Measurements from ENCODE around the gene RPE.

RPE gene

DNA sequence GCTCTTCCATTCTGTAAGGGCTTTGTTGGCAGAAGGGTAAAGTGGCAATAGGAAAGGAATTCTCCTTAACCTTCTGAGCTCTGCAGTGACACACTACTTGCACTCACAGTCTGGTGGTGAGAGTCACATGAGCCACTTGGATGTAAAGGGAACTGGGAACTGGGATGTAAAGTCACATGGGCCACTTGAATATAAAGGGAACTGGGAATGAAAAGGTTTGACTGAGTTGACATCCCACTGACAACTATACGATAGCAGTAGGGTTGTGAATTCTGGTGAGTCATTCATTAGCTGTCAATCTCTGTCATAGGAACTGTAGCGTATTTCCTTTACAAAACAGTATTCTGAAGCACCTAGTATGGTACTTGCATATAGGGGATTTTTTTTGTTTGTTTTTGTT lies 5.5 kb downstream of the RPE start (continued):
- TF ChIP-seq ZNF692 (tag by site-specific recombination; IDR thresholded peaks at IDR 0.05) = no peak

DNA sequence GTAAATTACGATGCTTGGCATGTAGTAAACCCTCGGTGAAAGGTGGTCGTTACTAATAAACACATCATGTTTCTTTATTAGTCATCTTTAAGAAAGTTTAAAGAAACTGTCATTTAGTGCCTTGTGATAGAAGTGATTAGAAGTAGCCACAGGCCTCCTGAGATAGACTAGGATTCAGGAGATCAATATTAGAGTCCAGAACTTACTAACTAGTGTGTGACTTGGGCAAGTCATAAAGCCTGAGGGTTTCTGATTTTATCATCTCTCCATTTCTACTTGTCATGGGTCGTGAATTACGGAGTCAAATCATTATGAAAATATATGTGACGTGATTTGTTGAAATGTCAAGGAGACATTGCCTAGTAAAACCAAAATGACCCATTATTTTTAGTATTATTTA lies 6.7 kb downstream of the RPE start:
- 0 out of 2 replicates have a peak, but pooled peaks cover 4% of the 10 kb centered on the region for H3K4me1 ChIP-seq (ENCODE audit: control insufficient read depth, insufficient read depth, low read length)
- POLR2A ChIA-PET = no interaction called here
- no peak overlapping the region for H3K27ac ChIP-seq (ENCODE audit: extremely low read depth, low read depth, low read length)
- H3K36me3 ChIP-seq (ENCODE audit: control insufficient read depth in 2 of 2, insufficient read depth in 1 of 2, low read length in 2 of 2) = peaks cover 34 to 88% of the 10 kb centered on the region in 2 experiments
- no peaks in the 10 kb centered on the region for H3K9me3 ChIP-seq (ENCODE audit: control insufficient read depth, insufficient read depth, low read depth, low read length)
- H3K4me3 ChIP-seq (ENCODE audit: low read depth, low read length) = no peak overlapping the region
- CTCF ChIA-PET = no interaction called here
- TF ChIP-seq, protein P1, sequence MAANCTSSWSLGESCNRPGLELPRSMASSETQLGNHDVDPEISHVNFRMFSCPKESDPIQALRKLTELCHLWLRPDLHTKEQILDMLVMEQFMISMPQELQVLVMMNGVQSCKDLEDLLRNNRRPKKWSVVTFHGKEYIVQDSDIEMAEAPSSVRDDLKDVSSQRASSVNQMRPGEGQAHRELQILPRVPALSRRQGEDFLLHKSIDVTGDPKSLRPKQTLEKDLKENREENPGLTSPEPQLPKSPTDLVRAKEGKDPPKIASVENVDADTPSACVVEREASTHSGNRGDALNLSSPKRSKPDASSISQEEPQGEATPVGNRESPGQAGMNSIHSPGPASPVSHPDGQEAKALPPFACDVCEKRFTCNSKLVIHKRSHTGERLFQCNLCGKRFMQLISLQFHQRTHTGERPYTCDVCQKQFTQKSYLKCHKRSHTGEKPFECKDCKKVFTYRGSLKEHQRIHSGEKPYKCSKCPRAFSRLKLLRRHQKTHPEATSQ (tag by site-specific recombination; IDR thresholded peaks at IDR 0.05) = no peak
- TF ChIP-seq ZNF449 (tag by site-specific recombination; IDR thresholded peaks at IDR 0.05) = no peak
- no peak for TF ChIP-seq ZNF10 (tag by site-specific recombination; IDR thresholded peaks at IDR 0.05)
- no peak for TF ChIP-seq EGR2 (tag by site-specific recombination; IDR thresholded peaks at IDR 0.05; ENCODE audit: low read depth)
- TF ChIP-seq, protein P2, sequence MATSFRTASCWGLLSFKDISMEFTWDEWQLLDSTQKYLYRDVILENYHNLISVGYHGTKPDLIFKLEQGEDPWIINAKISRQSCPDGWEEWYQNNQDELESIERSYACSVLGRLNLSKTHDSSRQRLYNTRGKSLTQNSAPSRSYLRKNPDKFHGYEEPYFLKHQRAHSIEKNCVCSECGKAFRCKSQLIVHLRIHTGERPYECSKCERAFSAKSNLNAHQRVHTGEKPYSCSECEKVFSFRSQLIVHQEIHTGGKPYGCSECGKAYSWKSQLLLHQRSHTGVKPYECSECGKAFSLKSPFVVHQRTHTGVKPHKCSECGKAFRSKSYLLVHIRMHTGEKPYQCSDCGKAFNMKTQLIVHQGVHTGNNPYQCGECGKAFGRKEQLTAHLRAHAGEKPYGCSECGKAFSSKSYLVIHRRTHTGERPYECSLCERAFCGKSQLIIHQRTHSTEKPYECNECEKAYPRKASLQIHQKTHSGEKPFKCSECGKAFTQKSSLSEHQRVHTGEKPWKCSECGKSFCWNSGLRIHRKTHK (tag by site-specific recombination; IDR thresholded peaks at IDR 0.05) = no peak

- H3K27ac ChIP-seq (ENCODE audit: extremely low read depth, low read depth, low read length) = peak overlapping the region; percentile 12; the same call in 1 of the 2 replicates
- 0 out of 2 replicates have a peak, but pooled peaks cover 3% of the 10 kb centered on the region for H3K4me1 ChIP-seq (ENCODE audit: control insufficient read depth, insufficient read depth, low read length)
- H3K4me3 ChIP-seq (ENCODE audit: low read depth, low read length) = no peak overlapping the region
- peaks cover 37 to 86% of the 10 kb centered on the region in 2 experiments for H3K36me3 ChIP-seq (ENCODE audit: control insufficient read depth in 2 of 2, insufficient read depth in 1 of 2, low read length in 2 of 2)
- no peaks in the 10 kb centered on the region for H3K9me3 ChIP-seq (ENCODE audit: control insufficient read depth, insufficient read depth, low read depth, low read length)
- ChIA-PET POLR2A (no interaction called here), CTCF (interaction anchor here (0.8 to 1.5 kb wide), 2 partner anchors 34 to 189 kb away, joined by 3 to 6 read pairs; no protein-coding TSS in a partner anchor)
- TF ChIP-seq, protein P3, sequence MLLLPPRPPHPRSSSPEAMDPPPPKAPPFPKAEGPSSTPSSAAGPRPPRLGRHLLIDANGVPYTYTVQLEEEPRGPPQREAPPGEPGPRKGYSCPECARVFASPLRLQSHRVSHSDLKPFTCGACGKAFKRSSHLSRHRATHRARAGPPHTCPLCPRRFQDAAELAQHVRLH (tag by site-specific recombination; IDR thresholded peaks at IDR 0.05) = 0 out of 2 replicates have a peak, but pooled peaks have one; percentile 42
- TF ChIP-seq ZIC2 (tag by site-specific recombination; IDR thresholded peaks at IDR 0.05) (no peak), SP7 (tag by site-specific recombination; IDR thresholded peaks at IDR 0.05) (peak; percentile 39; the same call in 1 of the 2 replicates), KLF10 (tag by site-specific recombination; IDR thresholded peaks at IDR 0.05) (0 out of 2 replicates have a peak, but pooled peaks have one; percentile 30), ZNF184 (tag by site-specific recombination; IDR thresholded peaks at IDR 0.05) (no peak), TCF7L2 (IDR thresholded peaks at IDR 0.05; ENCODE audit: borderline replicate concordance, low read depth, low read length) (peak; percentile 94), FEZF1 (tag by site-specific recombination; IDR thresholded peaks at IDR 0.05) (peak; percentile 96), ZXDB (tag by site-specific recombination; IDR thresholded peaks at IDR 0.05) (peak; percentile 66), MYNN (tag by site-specific recombination; IDR thresholded peaks at IDR 0.05; ENCODE audit: borderline replicate concordance) (no peak), PRDM4 (tag by site-specific recombination; IDR thresholded peaks at IDR 0.05) (0 out of 2 replicates have a peak, but pooled peaks have one; percentile 28), PRDM6 (tag by site-specific recombination; IDR thresholded peaks at IDR 0.05) (peak; percentile 55; the same call in 1 of the 2 replicates)
- TF ChIP-seq, protein P4, sequence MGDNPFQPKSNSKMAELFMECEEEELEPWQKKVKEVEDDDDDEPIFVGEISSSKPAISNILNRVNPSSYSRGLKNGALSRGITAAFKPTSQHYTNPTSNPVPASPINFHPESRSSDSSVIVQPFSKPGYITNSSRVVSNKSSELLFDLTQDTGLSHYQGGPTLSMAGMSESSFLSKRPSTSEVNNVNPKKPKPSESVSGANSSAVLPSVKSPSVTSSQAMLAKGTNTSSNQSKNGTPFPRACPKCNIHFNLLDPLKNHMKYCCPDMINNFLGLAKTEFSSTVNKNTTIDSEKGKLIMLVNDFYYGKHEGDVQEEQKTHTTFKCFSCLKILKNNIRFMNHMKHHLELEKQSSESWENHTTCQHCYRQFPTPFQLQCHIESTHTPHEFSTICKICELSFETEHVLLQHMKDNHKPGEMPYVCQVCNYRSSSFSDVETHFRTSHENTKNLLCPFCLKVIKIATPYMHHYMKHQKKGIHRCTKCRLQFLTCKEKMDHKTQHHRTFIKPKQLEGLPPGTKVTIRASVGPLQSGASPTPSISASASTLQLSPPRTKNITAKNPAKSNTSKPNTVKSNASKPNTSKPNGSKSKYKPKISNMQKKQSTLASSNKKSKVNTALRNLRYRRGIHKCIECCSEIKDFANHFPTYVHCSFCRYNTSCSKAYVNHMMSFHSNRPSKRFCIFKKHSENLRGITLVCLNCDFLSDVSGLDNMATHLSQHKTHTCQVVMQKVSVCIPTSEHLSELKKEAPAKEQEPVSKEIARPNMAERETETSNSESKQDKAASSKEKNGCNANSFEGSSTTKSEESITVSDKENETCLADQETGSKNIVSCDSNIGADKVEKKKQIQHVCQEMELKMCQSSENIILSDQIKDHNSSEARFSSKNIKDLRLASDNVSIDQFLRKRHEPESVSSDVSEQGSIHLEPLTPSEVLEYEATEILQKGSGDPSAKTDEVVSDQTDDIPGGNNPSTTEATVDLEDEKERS (tag by site-specific recombination; IDR thresholded peaks at IDR 0.05) = no peak
Measured at GRCh38 chr2:210009896-210010295, 7.5 kb downstream of the RPE start.
